IPS DF 6.9 (cell line): ENCODE results near the gene DYNLT2.

Experiments used
- DNase-seq: peaks from one replicate; pipeline ENCODE4 v3.0.0-alpha.2; 2013; ENCODE audit warnings: low read depth, low spot score
- H3K27ac ChIP-seq: one replicate; pipeline ENCODE4 v1.5.1; 2013; ENCODE audit warnings: low read length, control low read depth
- H3K27me3 ChIP-seq: 2 replicates; pipeline ENCODE4 v1.6.1; 2013; ENCODE audit warnings: mild to moderate bottlenecking, low read length; ENCODE audit not compliant: control insufficient read depth, insufficient read depth
- H3K36me3 ChIP-seq: 2 replicates; pipeline ENCODE4 v1.6.1; 2013; ENCODE audit warnings: low read length; ENCODE audit not compliant: control insufficient read depth, insufficient read depth
- H3K4me1 ChIP-seq: 2 replicates; pipeline ENCODE4 v1.6.1; 2013; ENCODE audit warnings: low read length; ENCODE audit not compliant: control insufficient read depth, insufficient read depth
- H3K4me3 ChIP-seq: 2 replicates; pipeline ENCODE4 v1.5.1; 2013; ENCODE audit warnings: mild to moderate bottlenecking, low read length
- H3K9me3 ChIP-seq: 2 replicates; pipeline ENCODE4 v1.6.1; 2013; ENCODE audit warnings: low read length, inconsistent platforms; ENCODE audit not compliant: control insufficient read depth, insufficient read depth
- WGBS: extraction: QIAGEN DNeasy Blood & Tissue Kit; methylation state at CpG from one replicate; pipeline ENCODE4 v1.1.7; 2013; ENCODE audit warnings: mixed read lengths, missing lambda C conversion rate; ENCODE audit not compliant: insufficient read length, insufficient coverage; 5-methylcytosine and 5-hydroxymethylcytosine counted together

Gene DYNLT2

GRCh38 chr6:169791721-169792131 is 40.4 kb upstream of the DYNLT2 start:
- Histone ChIP-seq H3K4me3 (no peak overlapping the region), H3K9me3 (no peaks in the 10 kb centered on the region), H3K27ac (no peak overlapping the region), H3K36me3 (no peaks in the 10 kb centered on the region), H3K4me1 (no peaks in the 10 kb centered on the region), H3K27me3 (no peaks in the 10 kb centered on the region)
- DNase-seq: no peak
- no CpG with 5 or more reads among the region's 6 CpGs for WGBS

- Histone ChIP-seq H3K9me3 (no peaks in the 10 kb centered on the region), H3K4me3 (peak overlapping the region; percentile 23; the same call in 1 of the 2 replicates), H3K27me3 (no peaks in the 10 kb centered on the region), H3K36me3 (no peaks in the 10 kb centered on the region), H3K27ac (no peak overlapping the region), H3K4me1 (no peaks in the 10 kb centered on the region)
- DNase-seq: peak; percentile 43
- no CpG with 5 or more reads among the region's 61 CpGs for WGBS
These were observed 38.9 kb upstream of the DYNLT2 start for GRCh38 chr6:169789944-169790927.

- Histone ChIP-seq H3K4me1 (no peaks in the 10 kb centered on the region), H3K9me3 (no peaks in the 10 kb centered on the region), H3K27me3 (no peaks in the 10 kb centered on the region), H3K4me3 (no peak overlapping the region), H3K27ac (no peak overlapping the region), H3K36me3 (no peaks in the 10 kb centered on the region)
- DNase-seq: no peak
- WGBS: no CpG with 5 or more reads among the region's 24 CpGs
These were observed 38.0 kb upstream of the DYNLT2 start for GRCh38 chr6:169789146-169789943.

GRCh38 chr6:169788809-169789145 is 37.4 kb upstream of the DYNLT2 start:
- Histone ChIP-seq H3K9me3 (no peaks in the 10 kb centered on the region), H3K27ac (no peak overlapping the region), H3K36me3 (no peaks in the 10 kb centered on the region), H3K4me3 (no peak overlapping the region), H3K27me3 (no peaks in the 10 kb centered on the region), H3K4me1 (no peaks in the 10 kb centered on the region)
- WGBS: no CpG with 5 or more reads among the region's 4 CpGs
- no peak for DNase-seq

- no peaks in the 10 kb centered on the region for H3K36me3 ChIP-seq
- no peaks in the 10 kb centered on the region for H3K9me3 ChIP-seq
- no CpG with 5 or more reads among the region's 7 CpGs for WGBS
- no peaks in the 10 kb centered on the region for H3K27me3 ChIP-seq
- no peak overlapping the region for H3K27ac ChIP-seq
- no peak overlapping the region for H3K4me3 ChIP-seq
- DNase-seq: no peak
- H3K4me1 ChIP-seq: no peaks in the 10 kb centered on the region
These were observed 36.4 kb upstream of the DYNLT2 start for GRCh38 chr6:169787797-169788196.

- H3K27ac ChIP-seq: no peak overlapping the region
- no peaks in the 10 kb centered on the region for H3K27me3 ChIP-seq
- no peaks in the 10 kb centered on the region for H3K36me3 ChIP-seq
- no peak overlapping the region for H3K4me3 ChIP-seq
- H3K9me3 ChIP-seq: no peaks in the 10 kb centered on the region
- H3K4me1 ChIP-seq: no peaks in the 10 kb centered on the region
- WGBS: no CpG with 5 or more reads among the region's 5 CpGs
- no peak for DNase-seq
These were observed 35.0 kb upstream of the DYNLT2 start for GRCh38 chr6:169786349-169786748.

GRCh38 chr6:169785566-169785965 is 34.2 kb upstream of the DYNLT2 start:
- no peak for DNase-seq
- WGBS: no CpG with 5 or more reads among the region's 9 CpGs
- Histone ChIP-seq H3K27ac (no peak overlapping the region), H3K36me3 (no peaks in the 10 kb centered on the region), H3K4me3 (no peak overlapping the region), H3K9me3 (no peaks in the 10 kb centered on the region), H3K4me1 (no peaks in the 10 kb centered on the region), H3K27me3 (no peaks in the 10 kb centered on the region)

GRCh38 chr6:169784821-169785340 is 33.5 kb upstream of the DYNLT2 start:
- Histone ChIP-seq H3K27ac (no peak overlapping the region), H3K27me3 (no peaks in the 10 kb centered on the region), H3K9me3 (no peaks in the 10 kb centered on the region), H3K4me1 (no peaks in the 10 kb centered on the region), H3K4me3 (no peak overlapping the region), H3K36me3 (no peaks in the 10 kb centered on the region)
- no peak for DNase-seq
- WGBS: no CpG with 5 or more reads among the region's 12 CpGs

- no CpG with 5 or more reads among the region's 23 CpGs for WGBS
- DNase-seq: no peak
- no peaks in the 10 kb centered on the region for H3K36me3 ChIP-seq
- H3K27ac ChIP-seq: no peak overlapping the region
- no peaks in the 10 kb centered on the region for H3K27me3 ChIP-seq
- no peaks in the 10 kb centered on the region for H3K4me1 ChIP-seq
- H3K4me3 ChIP-seq: no peak overlapping the region
- H3K9me3 ChIP-seq: no peaks in the 10 kb centered on the region
These were observed 32.8 kb upstream of the DYNLT2 start for GRCh38 chr6:169783971-169784820.

- Histone ChIP-seq H3K4me3 (no peak overlapping the region), H3K36me3 (no peaks in the 10 kb centered on the region), H3K4me1 (no peaks in the 10 kb centered on the region), H3K27me3 (no peaks in the 10 kb centered on the region), H3K27ac (no peak overlapping the region), H3K9me3 (no peaks in the 10 kb centered on the region)
- no peak for DNase-seq
- no CpG with 5 or more reads among the region's 9 CpGs for WGBS
These were observed 32.0 kb upstream of the DYNLT2 start for GRCh38 chr6:169783401-169783800.
